SK-N-SH (cell line): Measurements from ENCODE around the gene TCL1B. TPM values are rescaled to one million over a fixed set of nuclear protein-coding genes. Genes with fewer than 3 reads are reported as not detected.

Experiments
- EP300 ChIP-seq, 2 experiments: IDR thresholded peaks; 2 replicates each; pipeline versions ENCODE4 v1.4.0 to v1.6.1; 2012; ENCODE audit warnings: borderline replicate concordance in 1 of 2, low read depth in 1 of 2, low read length in 1 of 2
- NRF1 ChIP-seq: IDR thresholded peaks from 2 replicates; pipeline ENCODE4 v1.6.1; 2012; ENCODE audit warnings: low read depth, mild to moderate bottlenecking, low read length
- RCOR1 ChIP-seq: fragments of 150-350 bp; IDR thresholded peaks from 2 replicates; pipeline ENCODE4 v1.6.1; 2017; ENCODE audit warnings: antibody characterized with exemption, low read length
- SIN3A ChIP-seq: IDR thresholded peaks from 2 replicates; pipeline ENCODE4 v1.6.1; 2012; ENCODE audit warnings: low read depth, mild to moderate bottlenecking, low read length, moderate library complexity, borderline replicate concordance
- polyA plus RNA-seq, 3 experiments: library from polyadenylated mRNA; depleted of rRNA; stranded (reverse); fragments of >200 nt; gene quantifications; 2 replicates each; pipeline ENCODE4 v1.2.3, GENCODE V29; 2012
- small RNA-seq, 7 experiments: library from RNA; depleted of rRNA; stranded (forward); fragments of <200 nt; gene quantifications; one replicate each; pipeline ENCODE3, GENCODE V24; 2012
- TF ChIP-seq, protein P1 (sequence below): fragments of 150-350 bp; IDR thresholded peaks from 2 replicates; pipeline ENCODE4 v1.6.1; 2016; ENCODE audit warnings: mild to moderate bottlenecking, low read depth, low read length
- TF ChIP-seq, protein P2 (sequence below): fragments of 200-600 bp; sonication (generic); IDR thresholded peaks from 2 replicates; pipeline ENCODE4 v1.6.1; 2017; ENCODE audit warnings: antibody characterized with exemption, mild to moderate bottlenecking, moderate library complexity

Gene TCL1B
- polyA plus RNA-seq, 1 of the 3 experiments (the other 2 are of a cell fraction), result not detected

DNA sequence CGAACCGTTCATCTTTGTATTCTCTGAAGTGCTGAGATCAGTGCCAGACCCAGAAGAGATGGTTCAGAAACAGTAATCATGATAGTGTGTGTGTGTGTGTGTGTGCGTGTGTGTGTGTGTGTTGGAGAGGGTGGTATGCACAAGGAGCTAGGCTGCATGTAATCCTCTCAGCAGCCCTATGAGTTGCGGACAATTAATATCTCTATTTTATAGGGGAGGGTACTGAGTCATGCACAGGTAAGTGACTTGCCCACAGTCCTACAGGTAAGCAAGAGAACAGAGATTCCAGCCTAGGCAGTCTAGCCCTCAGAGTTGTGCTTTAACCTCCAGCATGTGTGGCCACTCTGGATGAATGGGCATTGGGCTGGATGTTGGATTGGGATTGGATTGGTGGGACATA is 55.6 kb downstream of the TCL1B start (continued):
- TF ChIP-seq, protein P1, sequence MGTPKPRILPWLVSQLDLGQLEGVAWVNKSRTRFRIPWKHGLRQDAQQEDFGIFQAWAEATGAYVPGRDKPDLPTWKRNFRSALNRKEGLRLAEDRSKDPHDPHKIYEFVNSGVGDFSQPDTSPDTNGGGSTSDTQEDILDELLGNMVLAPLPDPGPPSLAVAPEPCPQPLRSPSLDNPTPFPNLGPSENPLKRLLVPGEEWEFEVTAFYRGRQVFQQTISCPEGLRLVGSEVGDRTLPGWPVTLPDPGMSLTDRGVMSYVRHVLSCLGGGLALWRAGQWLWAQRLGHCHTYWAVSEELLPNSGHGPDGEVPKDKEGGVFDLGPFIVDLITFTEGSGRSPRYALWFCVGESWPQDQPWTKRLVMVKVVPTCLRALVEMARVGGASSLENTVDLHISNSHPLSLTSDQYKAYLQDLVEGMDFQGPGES, result no peak
- no peak for TF ChIP-seq NRF1
- no peak for TF ChIP-seq RCOR1
- TF ChIP-seq, protein P2, sequence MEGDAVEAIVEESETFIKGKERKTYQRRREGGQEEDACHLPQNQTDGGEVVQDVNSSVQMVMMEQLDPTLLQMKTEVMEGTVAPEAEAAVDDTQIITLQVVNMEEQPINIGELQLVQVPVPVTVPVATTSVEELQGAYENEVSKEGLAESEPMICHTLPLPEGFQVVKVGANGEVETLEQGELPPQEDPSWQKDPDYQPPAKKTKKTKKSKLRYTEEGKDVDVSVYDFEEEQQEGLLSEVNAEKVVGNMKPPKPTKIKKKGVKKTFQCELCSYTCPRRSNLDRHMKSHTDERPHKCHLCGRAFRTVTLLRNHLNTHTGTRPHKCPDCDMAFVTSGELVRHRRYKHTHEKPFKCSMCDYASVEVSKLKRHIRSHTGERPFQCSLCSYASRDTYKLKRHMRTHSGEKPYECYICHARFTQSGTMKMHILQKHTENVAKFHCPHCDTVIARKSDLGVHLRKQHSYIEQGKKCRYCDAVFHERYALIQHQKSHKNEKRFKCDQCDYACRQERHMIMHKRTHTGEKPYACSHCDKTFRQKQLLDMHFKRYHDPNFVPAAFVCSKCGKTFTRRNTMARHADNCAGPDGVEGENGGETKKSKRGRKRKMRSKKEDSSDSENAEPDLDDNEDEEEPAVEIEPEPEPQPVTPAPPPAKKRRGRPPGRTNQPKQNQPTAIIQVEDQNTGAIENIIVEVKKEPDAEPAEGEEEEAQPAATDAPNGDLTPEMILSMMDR, result no peak
- TF ChIP-seq EP300 (IDR thresholded peaks at IDR 0.05; ENCODE audit: borderline replicate concordance in 1 of 2, low read depth in 1 of 2, low read length in 1 of 2), result no peak
- TF ChIP-seq SIN3A, result no peak
- TF ChIP-seq, all 33 proteins: peak for 0

Small RNA genes within 50 kb of the gene (small RNA-seq; reads per million reads assigned to genes)
- gene RF02193, result 0 reads per million in 7 experiments

Other genes starting within 250 kb of the TCL1B start
- 1.8 and 2.0 TPM in 2 replicates for gene SYNE3, start 169.8 kb upstream of the TCL1B start, polyA plus RNA-seq (2012; rRNA removed)
- 29.1 and 31.4 TPM in 2 replicates for gene GLRX5, start 151.4 kb upstream of the TCL1B start, polyA plus RNA-seq (2012; rRNA removed)
- gene TCL1A, start 27.7 kb downstream of the TCL1B start, polyA plus RNA-seq (2012; rRNA removed), result not detected in 2 replicates
- gene TUNAR, start 190.4 kb downstream of the TCL1B start, polyA plus RNA-seq (2012; rRNA removed), result 0.02 and 0.03 TPM in 2 replicates